H1 (cell line): ENCODE data around the gene FXR1. TPM values are rescaled to one million over a fixed set of nuclear protein-coding genes. Genes with fewer than 3 reads are reported as not detected.

Experiments
- CTCF ChIA-PET: fragments of 300-600 bp; sonication (Branson Sonifier 250); formaldehyde crosslinking; loops from one replicate; lab custom pipeline; 2021; ENCODE audit not compliant: partially characterized antibody; lab: Charles Lee
- POLR2A ChIA-PET: fragments of 300-600 bp; sonication (Branson Sonifier 250); formaldehyde crosslinking; loops from one replicate; lab custom pipeline; 2021; ENCODE audit warnings: inconsistent platforms; ENCODE audit not compliant: partially characterized antibody; lab: Charles Lee
- DNase-seq, 2 experiments: peaks; one replicate each; pipeline versions ENCODE4 v3.0.0 to v3.0.0-alpha.2; 2010 to 2022; ENCODE audit warnings: low spot score in 2 of 2, low read depth in 1 of 2, mixed read lengths in 1 of 2
- FAIRE-seq: peaks from 2 replicates; lab custom pipeline; 2011; peaks lifted over from hg19 to GRCh38; lab: Jason Lieb, UNC
- H2AFZ ChIP-seq: 2 replicates; pipeline ENCODE4 v1.8.1; 2012; ENCODE audit warnings: low read length, inconsistent platforms
- H2AK5ac ChIP-seq: 2 replicates; pipeline ENCODE4 v1.6.1; 2013; ENCODE audit warnings: low read depth, low read length
- H2BK120ac ChIP-seq: replicated peaks from 2 replicates; pipeline ENCODE3; 2013; ENCODE audit warnings: low read depth, low read length, inconsistent platforms
- H2BK12ac ChIP-seq: 2 replicates; pipeline ENCODE4 v1.6.1; 2013; ENCODE audit warnings: low read depth, low read length
- H2BK15ac ChIP-seq: 2 replicates; pipeline ENCODE4 v1.6.1; 2013; ENCODE audit warnings: low read length
- H2BK20ac ChIP-seq: 2 replicates; pipeline ENCODE4 v1.6.1; 2013; ENCODE audit warnings: low read length
- H2BK5ac ChIP-seq: 2 replicates; pipeline ENCODE4 v1.6.1; 2013; ENCODE audit warnings: low read depth, low read length
- H3K14ac ChIP-seq: 2 replicates; pipeline ENCODE4 v1.6.1; 2013; ENCODE audit warnings: inconsistent platforms; ENCODE audit not compliant: insufficient read length
- H3K18ac ChIP-seq: 2 replicates; pipeline ENCODE4 v1.6.1; 2013; ENCODE audit warnings: low read length; ENCODE audit errors: extremely low read depth
- H3K23ac ChIP-seq: 2 replicates; pipeline ENCODE4 v1.6.1; 2013; ENCODE audit warnings: inconsistent platforms; ENCODE audit not compliant: insufficient read length
- H3K23me2 ChIP-seq: 2 replicates; pipeline ENCODE4 v1.6.1; 2013; ENCODE audit warnings: low read depth, low read length
- H3K27ac ChIP-seq: 2 replicates; pipeline ENCODE4 v1.6.1; 2011; ENCODE audit warnings: low read depth, low read length, inconsistent platforms
- H3K27me3 ChIP-seq, 4 experiments: replicated peaks in 1 of 4; 1 replicate in 1 of 4; 2 replicates in 3 of 4; pipeline versions ENCODE4 v1.6.1 to v1.8.1; 2011 to 2013; ENCODE audit warnings: low read length in 3 of 4, mild to moderate bottlenecking in 3 of 4, inconsistent platforms in 2 of 4, mixed read lengths in 2 of 4, moderate library complexity in 1 of 4; ENCODE audit not compliant: control insufficient read depth in 3 of 4, insufficient read depth in 3 of 4; ENCODE audit errors: extremely low read depth in 1 of 4
- H3K36me3 ChIP-seq, 4 experiments: 2 replicates each; pipeline versions ENCODE4 v1.6.1 to v1.8.1; 2011 to 2013; ENCODE audit warnings: mild to moderate bottlenecking in 4 of 4, low read length in 3 of 4, moderate library complexity in 2 of 4, control low read depth in 1 of 4, inconsistent platforms in 1 of 4; ENCODE audit not compliant: insufficient read depth in 4 of 4, control insufficient read depth in 2 of 4
- H3K4ac ChIP-seq: replicated peaks from 2 replicates; pipeline ENCODE3; 2013; ENCODE audit warnings: low read length, low read depth, mixed read lengths, inconsistent platforms; ENCODE audit not compliant: insufficient read length
- H3K4me1 ChIP-seq, 4 experiments: replicated peaks in 1 of 4; 1 replicate in 1 of 4; 2 replicates in 3 of 4; pipeline versions ENCODE4 v1.6.1 to v1.8.1; 2011 to 2013; ENCODE audit warnings: low read length in 3 of 4, inconsistent platforms in 2 of 4, mixed read lengths in 1 of 4; ENCODE audit not compliant: insufficient read depth in 4 of 4, control insufficient read depth in 3 of 4
- H3K4me2 ChIP-seq, 2 experiments: 2 replicates each; pipeline versions ENCODE4 v1.6.1 to v1.8.1; 2011 to 2013; ENCODE audit warnings: low read depth in 2 of 2, low read length in 2 of 2, control low read depth in 1 of 2, inconsistent platforms in 1 of 2, mild to moderate bottlenecking in 1 of 2; ENCODE audit not compliant: insufficient read depth in 1 of 2
- H3K4me3 ChIP-seq, 4 experiments: fragments of 200-600, 300-600 bp in 1 of 4; sonication (generic), shearing (Covaris generic), sonication (Bioruptor Twin) in 1 of 4; 2 replicates each; pipeline versions ENCODE4 v1.5.1 to v1.8.1; 2011 to 2016; ENCODE audit warnings: low read length in 4 of 4, low read depth in 3 of 4, control low read depth in 2 of 4, inconsistent platforms in 2 of 4, mild to moderate bottlenecking in 2 of 4, mixed read lengths in 1 of 4, moderate library complexity in 1 of 4; ENCODE audit not compliant: insufficient read depth in 2 of 4; ENCODE audit errors: extremely low read depth in 1 of 4
- H3K56ac ChIP-seq: replicated peaks from 2 replicates; pipeline ENCODE3; 2013; ENCODE audit warnings: low read depth, mild to moderate bottlenecking, mixed read lengths, low read length, inconsistent platforms; ENCODE audit not compliant: insufficient read length
- H3K79me1 ChIP-seq: 2 replicates; pipeline ENCODE4 v1.6.1; 2013; ENCODE audit warnings: low read depth, low read length, control low read depth
- H3K79me2 ChIP-seq, 2 experiments: 2 replicates each; pipeline versions ENCODE4 v1.6.1 to v1.8.1; 2012 to 2013; ENCODE audit warnings: low read length in 2 of 2, mild to moderate bottlenecking in 2 of 2, inconsistent platforms in 1 of 2; ENCODE audit not compliant: insufficient read depth in 2 of 2, control insufficient read depth in 1 of 2
- H3K9ac ChIP-seq, 4 experiments: replicated peaks in 1 of 4; 1 replicate in 1 of 4; 2 replicates in 3 of 4; pipeline versions ENCODE4 v1.6.1 to v1.8.1; 2011 to 2013; ENCODE audit warnings: low read depth in 3 of 4, low read length in 3 of 4, control low read depth in 2 of 4, mild to moderate bottlenecking in 2 of 4, moderate library complexity in 2 of 4, inconsistent platforms in 1 of 4; ENCODE audit errors: extremely low read depth in 1 of 4
- H3K9me3 ChIP-seq, 2 experiments: 2 replicates each; pipeline versions ENCODE4 v1.6.1 to v1.8.1; 2012 to 2013; ENCODE audit warnings: mild to moderate bottlenecking in 2 of 2, moderate library complexity in 2 of 2, control low read depth in 1 of 2, inconsistent platforms in 1 of 2, low read depth in 1 of 2, low read length in 1 of 2, mixed read lengths in 1 of 2; ENCODE audit not compliant: insufficient read depth in 2 of 2
- H4K20me1 ChIP-seq, 2 experiments: replicated peaks in 1 of 2; 2 replicates each; pipeline versions ENCODE3 to v1.8.1; 2011 to 2013; ENCODE audit warnings: inconsistent platforms in 2 of 2, low read length in 2 of 2, mild to moderate bottlenecking in 1 of 2; ENCODE audit not compliant: insufficient read depth in 2 of 2, control insufficient read depth in 1 of 2
- H4K5ac ChIP-seq: 2 replicates; pipeline ENCODE4 v1.6.1; 2013; ENCODE audit warnings: low read length, low read depth, mixed read lengths, inconsistent platforms; ENCODE audit not compliant: insufficient read length
- H4K8ac ChIP-seq: 2 replicates; pipeline ENCODE4 v1.8.0; 2013; ENCODE audit warnings: mild to moderate bottlenecking, moderate library complexity, low read length, inconsistent platforms; ENCODE audit not compliant: insufficient read depth; ENCODE audit errors: extremely low read depth
- H4K91ac ChIP-seq: replicated peaks from 2 replicates; pipeline ENCODE3; 2013; ENCODE audit warnings: low read length, mixed read lengths, inconsistent platforms; ENCODE audit not compliant: insufficient read length
- BRCA1 ChIP-seq: IDR thresholded peaks from 2 replicates; pipeline ENCODE4 v1.6.1; 2012; ENCODE audit warnings: low read depth, low read length, improper control_type of control experiment
- CHD2 ChIP-seq: IDR thresholded peaks from 2 replicates; pipeline ENCODE4 v1.6.1; 2012; ENCODE audit warnings: low read length, improper control_type of control experiment
- EZH2 ChIP-seq: fragments of 200-600 bp; sonication (generic); IDR thresholded peaks from 2 replicates; pipeline ENCODE4 v1.7.1; 2012; ENCODE audit warnings: low read depth, mild to moderate bottlenecking, moderate library complexity, low read length, inconsistent platforms; ENCODE audit not compliant: severe bottlenecking
- KDM4A ChIP-seq: IDR thresholded peaks from one replicate; pipeline ENCODE4 v1.7.1; 2012; ENCODE audit warnings: low read depth, mild to moderate bottlenecking, moderate library complexity, low read length, inconsistent platforms; ENCODE audit not compliant: severe bottlenecking
- NRF1 ChIP-seq: IDR thresholded peaks from 2 replicates; pipeline ENCODE4 v1.6.1; 2011; ENCODE audit warnings: mild to moderate bottlenecking, low read depth, low read length, improper control_type of control experiment
- POLR2A ChIP-seq, 2 experiments: IDR thresholded peaks; 1 replicate in 1 of 2; 2 replicates in 1 of 2; pipeline ENCODE4 v1.6.1; 2011; ENCODE audit warnings: low read depth in 2 of 2, low read length in 2 of 2, mild to moderate bottlenecking in 2 of 2; ENCODE audit errors: control extremely low read depth in 1 of 2
- POU5F1 ChIP-seq: IDR thresholded peaks from 2 replicates; pipeline ENCODE4 v1.6.1; 2011; ENCODE audit warnings: low read depth, mild to moderate bottlenecking, low read length, moderate library complexity
- ZNF274 ChIP-seq: IDR thresholded peaks from 2 replicates; pipeline ENCODE4 v1.7.0; 2012; ENCODE audit warnings: low read length, borderline replicate concordance; ENCODE audit errors: extremely low read depth
- WGBS, 2 experiments: shearing (Covaris generic) in 1 of 2; methylation state at CpG; one replicate each; pipeline versions ENCODE4 v1.1.6 to v1.1.7; 2013 to 2015; ENCODE audit warnings: low lambda C conversion rate in 2 of 2, mixed read lengths in 2 of 2, inconsistent platforms in 1 of 2, low coverage in 1 of 2, missing lambda C conversion rate in 1 of 2; ENCODE audit not compliant: insufficient replicate concordance in 2 of 2, insufficient coverage in 1 of 2, insufficient read length in 1 of 2; ENCODE audit errors: extremely low coverage in 1 of 2, missing lambda C conversion rate in 1 of 2; 5-methylcytosine and 5-hydroxymethylcytosine counted together
- polyA plus RNA-seq, 7 experiments: library from polyadenylated mRNA; depleted of rRNA in 3 of 7; stranded (reverse) in 5 of 7; unstranded in 2 of 7; fragments of >200 nt in 5 of 7; fragments of 200-250 nt in 2 of 7; gene quantifications; 1 replicate in 5 of 7; 2 replicates in 1 of 7; 4 replicates in 1 of 7; pipeline versions ENCODE4 v1.2.1 to v1.2.3, GENCODE V29; 2011 to 2013; ENCODE audit warnings: missing spikeins in 2 of 7, mixed read lengths in 2 of 7
- total RNA-seq: library from RNA; stranded (reverse); fragmentation: NEBNext Ultra II Directional; extraction: Animal tissue kit (Norgen Biotek cat#: 25700); gene quantifications from 2 replicates; pipeline ENCODE4 v1.2.1, GENCODE V29; 2021

The FXR1 gene
- total and polyA plus RNA-seq, 2 of the 8 experiments (the other 6 are each of a cell fraction or from before 2014, with no cell fraction given) = 108 to 283 TPM

- H3K4me1 ChIP-seq = peaks cover 0 to 5% (median 4%) of the 10 kb centered on the region in 4 experiments; a peak in 5 of 7 replicates
- H3K4me3 ChIP-seq = no peak overlapping the region
- CTCF ChIA-PET = no interaction called here
- WGBS, 2 experiments = 89% methylated on average over 2 of the region's 2 CpGs; no CpG with 5 or more reads in 1 of the 2 experiments
- no peak overlapping the region for H4K5ac ChIP-seq
- H2BK120ac ChIP-seq = no peak overlapping the region
- H2AFZ ChIP-seq = no peak overlapping the region
- H3K56ac ChIP-seq = no peak overlapping the region
- no peaks in the 10 kb centered on the region for H3K23me2 ChIP-seq
- no peak overlapping the region for H2BK20ac ChIP-seq
- no peak overlapping the region for H2BK5ac ChIP-seq
- no peak for FAIRE-seq
- H2AK5ac ChIP-seq = no peak overlapping the region
- H3K4ac ChIP-seq = no peak overlapping the region
- H4K91ac ChIP-seq = no peak overlapping the region
- H4K20me1 ChIP-seq = peaks cover 20 to 37% of the 10 kb centered on the region in 2 experiments
- no peak overlapping the region for H2BK12ac ChIP-seq
- DNase-seq = no peak
- no peak overlapping the region for H3K14ac ChIP-seq
- H3K79me2 ChIP-seq = peaks cover 70 to 100% of the 10 kb centered on the region in 2 experiments
- H3K4me2 ChIP-seq = no peak overlapping the region
- peaks cover 0 to 7% (median 0%) of the 10 kb centered on the region in 4 experiments; a peak in 2 of 8 replicates for H3K36me3 ChIP-seq
- no peak overlapping the region for H3K18ac ChIP-seq
- H3K27me3 ChIP-seq = no peaks in the 10 kb centered on the region
- no peak overlapping the region for H3K9ac ChIP-seq
- H3K79me1 ChIP-seq = peaks cover 3% of the 10 kb centered on the region; the same call in 1 of the 2 replicates
- POLR2A ChIA-PET = interaction anchor here (2.8 kb wide), 1 partner anchor 8 kb away, joined by 6 read pairs; no protein-coding TSS in a partner anchor
- TF ChIP-seq NRF1 = no peak
- TF ChIP-seq KDM4A = no peak
- no peak for TF ChIP-seq BRCA1
- TF ChIP-seq ZNF274 = no peak
- no peak for TF ChIP-seq EZH2
- no peak for TF ChIP-seq CHD2
- TF ChIP-seq POLR2A (IDR thresholded peaks at IDR 0.05; ENCODE audit: control extremely low read depth in 1 of 2, low read depth in 2 of 2, low read length in 2 of 2) = no peak
- TF ChIP-seq POU5F1 = no peak
- TF ChIP-seq, all 59 proteins: peak for 0
- H3K27ac ChIP-seq = no peak overlapping the region
- H4K8ac ChIP-seq = no peak overlapping the region
- H2BK15ac ChIP-seq = no peak overlapping the region
- H3K23ac ChIP-seq = no peak overlapping the region
- H3K9me3 ChIP-seq = no peaks in the 10 kb centered on the region
Measured at GRCh38 chr3:180926526-180926925, 14.1 kb downstream of the FXR1 start.
